Activated CD4-positive, alpha-beta T cell treated with anti-CD3 and anti-CD28 coated beads, Interleukin-2, Interleukin-4, amounts not matched to agents 100 ng/mL and 50 ng/mL, durations not matched to agents 16 hours and 8 hours (primary cell): ENCODE measurements around the gene TRMT2B.
"Not testable (repeated sequence)": the region's sequence is repeated elsewhere in the genome, so short reads cannot be mapped to it uniquely, and the experiment has no call there.

Source experiments
- DNase-seq: peaks from one replicate; pipeline ENCODE4 v3.0.0-alpha.2; 2020; ENCODE audit warnings: low spot score

Gene TRMT2B

GRCh38 chrX:101051549-101052302, at the start of gene TRMT2B:
Gene TRMT2B (minus strand): TSS chrX:101052111. CDS start chrX:101042289, 9,822 bp downstream.
- peak; percentile 75 for DNase-seq

- DNase-seq = peak; percentile 93
Observed at GRCh38 chrX:101097546-101098453, 45.9 kb upstream of the TRMT2B start, which contains the start of gene CENPI. Gene CENPI (plus strand): TSS chrX:101098204. CDS start chrX:101101071, 2,867 bp downstream.

- no peak for DNase-seq
Observed at GRCh38 chrX:101091817-101092216, 39.9 kb upstream of the TRMT2B start.

GRCh38 chrX:101081231-101081630, 29.3 kb upstream of the TRMT2B start:
- DNase-seq = no peak

- no peak for DNase-seq
Observed at GRCh38 chrX:101080326-101081124, 28.6 kb upstream of the TRMT2B start.

- DNase-seq = no peak
Observed at GRCh38 chrX:101079736-101080270, 27.9 kb upstream of the TRMT2B start.

GRCh38 chrX:101078716-101079598, 27.0 kb upstream of the TRMT2B start, which contains the start of gene TMEM35A:
Gene TMEM35A (plus strand): TSS chrX:101078879. CDS start chrX:101079003, 124 bp downstream.
- DNase-seq = no peak

GRCh38 chrX:101071582-101071981, 19.7 kb upstream of the TRMT2B start:
- DNase-seq = no peak

- DNase-seq = no peak
Observed at GRCh38 chrX:101062176-101062575, 10.3 kb upstream of the TRMT2B start.

- peak; percentile 53 for DNase-seq
Observed at GRCh38 chrX:101057093-101057714, 5.3 kb upstream of the TRMT2B start.

GRCh38 chrX:101056551-101056950, 4.6 kb upstream of the TRMT2B start:
- DNase-seq = not testable (repeated sequence)

- DNase-seq = no peak
Observed at GRCh38 chrX:101051153-101051548, 760 bp downstream of the TRMT2B start.

GRCh38 chrX:101040197-101040596, 11.7 kb downstream of the TRMT2B start:
- peak; percentile 46 for DNase-seq

- DNase-seq = no peak
Observed at GRCh38 chrX:101037231-101037630, 14.7 kb downstream of the TRMT2B start.

- no peak for DNase-seq
Observed at GRCh38 chrX:101029665-101030064, 22.2 kb downstream of the TRMT2B start.

GRCh38 chrX:101028562-101028961, 23.3 kb downstream of the TRMT2B start:
- DNase-seq = no peak

- no peak for DNase-seq
Observed at GRCh38 chrX:101025126-101025525, 26.8 kb downstream of the TRMT2B start.

GRCh38 chrX:101022020-101022419, 29.9 kb downstream of the TRMT2B start:
- no peak for DNase-seq

GRCh38 chrX:101012031-101012430, 39.9 kb downstream of the TRMT2B start:
- DNase-seq = not testable (repeated sequence)

GRCh38 chrX:101009090-101009489, 42.8 kb downstream of the TRMT2B start:
- no peak for DNase-seq
